IMR-90 (cell line): ENCODE measurements around the gene ZFAND2B. TPM values are rescaled to one million over a fixed set of nuclear protein-coding genes. Genes with fewer than 3 reads are reported as not detected.
"Not testable (repeated sequence)": the region's sequence is repeated elsewhere in the genome, so short reads cannot be mapped to it uniquely, and the experiment has no call there.

Experiments
- ATAC-seq: fragments of 200-7000 bp; cut with Tn5 transposase; 2 replicates; pipeline ENCODE4 v1.9.1; 2020; ENCODE audit warnings: low read depth, mild to moderate bottlenecking, moderate library complexity
- BruUV-seq: library from RNA; stranded (reverse); fragments of 400-500 nt; replicated peaks from 2 replicates; lab custom pipeline; 2021; lab: Mats Ljungman, UMichigan
- CTCF ChIA-PET: fragments of 300-600 bp; formaldehyde crosslinking; extraction: SDS; loops from one replicate; lab custom pipeline; 2021; ENCODE audit warnings: antibody characterized with exemption; lab: Yijun Ruan, JAX
- POLR2A ChIA-PET: fragments of 300-600 bp; sonication (Branson Sonifier 250); formaldehyde crosslinking; loops from one replicate; lab custom pipeline; 2022; ENCODE audit warnings: antibody characterized with exemption; ENCODE audit not compliant: unreplicated experiment; lab: Charles Lee
- DNase-seq: peaks from one replicate; pipeline ENCODE4 v3.0.0; 2013
- H2AFZ ChIP-seq: replicated peaks from 2 replicates; pipeline ENCODE3; 2013; ENCODE audit warnings: low read length, mild to moderate bottlenecking; ENCODE audit not compliant: poor library complexity
- H2AK5ac ChIP-seq: 2 replicates; pipeline ENCODE4 v1.6.1; 2013; ENCODE audit warnings: low read depth, low read length, inconsistent platforms
- H2AK9ac ChIP-seq: replicated peaks from 2 replicates; pipeline ENCODE3; 2013; ENCODE audit warnings: mild to moderate bottlenecking, low read depth, low read length, moderate library complexity; ENCODE audit not compliant: poor library complexity
- H2BK120ac ChIP-seq: 2 replicates; pipeline ENCODE4 v1.6.1; 2013; ENCODE audit warnings: low read depth, low read length, inconsistent platforms
- H2BK15ac ChIP-seq: 3 replicates; pipeline ENCODE4 v1.6.1; 2013; ENCODE audit warnings: low read depth, low read length, inconsistent platforms
- H2BK20ac ChIP-seq: 2 replicates; pipeline ENCODE4 v1.6.1; 2013; ENCODE audit warnings: low read depth, mild to moderate bottlenecking, inconsistent platforms, low read length, moderate library complexity
- H2BK5ac ChIP-seq: 2 replicates; pipeline ENCODE4 v1.6.1; 2013; ENCODE audit warnings: mild to moderate bottlenecking, low read depth, low read length, inconsistent platforms; ENCODE audit not compliant: poor library complexity, severe bottlenecking
- H3K14ac ChIP-seq: replicated peaks from 2 replicates; pipeline ENCODE4 v1.6.1; 2013; ENCODE audit warnings: low read depth, low read length, inconsistent platforms
- H3K18ac ChIP-seq: 2 replicates; pipeline ENCODE4 v1.6.1; 2013; ENCODE audit warnings: low read depth, low read length, control low read depth
- H3K23ac ChIP-seq: 2 replicates; pipeline ENCODE4 v1.6.1; 2013; ENCODE audit warnings: low read depth, low read length, inconsistent platforms
- H3K27ac ChIP-seq: 2 replicates; pipeline ENCODE4 v1.5.1; 2013; ENCODE audit warnings: mild to moderate bottlenecking, control low read depth, low read length; ENCODE audit not compliant: insufficient read depth
- H3K27me3 ChIP-seq: 2 replicates; pipeline ENCODE4 v1.6.1; 2013; ENCODE audit warnings: low read length; ENCODE audit not compliant: control insufficient read depth, insufficient read depth
- H3K36me3 ChIP-seq: 2 replicates; pipeline ENCODE4 v1.6.1; 2013; ENCODE audit warnings: low read length, mixed read lengths; ENCODE audit not compliant: control insufficient read depth, insufficient read depth
- H3K4ac ChIP-seq: 2 replicates; pipeline ENCODE4 v1.6.1; 2013; ENCODE audit warnings: low read depth, low read length, inconsistent platforms
- H3K4me1 ChIP-seq: 2 replicates; pipeline ENCODE4 v1.6.1; 2013; ENCODE audit warnings: low read length, mixed read lengths; ENCODE audit not compliant: control insufficient read depth, insufficient read depth
- H3K4me2 ChIP-seq: 2 replicates; pipeline ENCODE4 v1.6.1; 2013; ENCODE audit warnings: low read depth, mild to moderate bottlenecking, control low read depth, low read length, moderate library complexity
- H3K4me3 ChIP-seq: 2 replicates; pipeline ENCODE4 v1.5.1; 2013; ENCODE audit warnings: low read depth, mild to moderate bottlenecking, control low read depth, low read length, moderate library complexity; ENCODE audit not compliant: insufficient read depth
- H3K56ac ChIP-seq: 2 replicates; pipeline ENCODE4 v1.6.1; 2013; ENCODE audit warnings: low read length, inconsistent platforms; ENCODE audit not compliant: insufficient read depth; ENCODE audit errors: extremely low read depth
- H3K79me1 ChIP-seq, 2 experiments: 2 replicates each; pipeline ENCODE4 v1.6.1; 2013; ENCODE audit warnings: low read length in 2 of 2, inconsistent platforms in 1 of 2, low read depth in 1 of 2
- H3K9ac ChIP-seq: 2 replicates; pipeline ENCODE4 v1.6.1; 2013; ENCODE audit warnings: low read depth, low read length, control low read depth
- H3K9me1 ChIP-seq: 2 replicates; pipeline ENCODE4 v1.6.1; 2013; ENCODE audit warnings: low read length, inconsistent platforms; ENCODE audit not compliant: insufficient read depth
- H3K9me3 ChIP-seq: 2 replicates; pipeline ENCODE4 v1.6.1; 2013; ENCODE audit warnings: low read length; ENCODE audit not compliant: control insufficient read depth, insufficient read depth
- H4K20me1 ChIP-seq: 2 replicates; pipeline ENCODE4 v1.6.1; 2013; ENCODE audit warnings: low read length, inconsistent platforms; ENCODE audit not compliant: insufficient read depth
- H4K5ac ChIP-seq: 2 replicates; pipeline ENCODE4 v1.6.1; 2013; ENCODE audit warnings: mild to moderate bottlenecking, low read depth, low read length, control low read depth
- H4K8ac ChIP-seq, 2 experiments: 2 replicates each; pipeline ENCODE4 v1.6.1; 2013; ENCODE audit warnings: low read depth in 2 of 2, low read length in 2 of 2, control low read depth in 1 of 2, inconsistent platforms in 1 of 2
- H4K91ac ChIP-seq: 2 replicates; pipeline ENCODE4 v1.6.1; 2013; ENCODE audit warnings: low read depth, low read length, inconsistent platforms; ENCODE audit not compliant: insufficient read depth
- POLR2A ChIP-seq: IDR thresholded peaks from 2 replicates; pipeline ENCODE4 v1.6.1; 2012; ENCODE audit warnings: mild to moderate bottlenecking, low read depth, low read length
- RCOR1 ChIP-seq: IDR thresholded peaks from 2 replicates; pipeline ENCODE4 v1.6.1; 2012; ENCODE audit warnings: mild to moderate bottlenecking, low read length, improper control_type of control experiment; ENCODE audit not compliant: insufficient replicate concordance
- WGBS, 2 experiments: methylation state at CpG; one replicate each; pipeline versions ENCODE4 v1.1.5 to v1.1.7; 2013; ENCODE audit warnings: missing lambda C conversion rate in 2 of 2; ENCODE audit not compliant: insufficient read length in 1 of 2; ENCODE audit errors: extremely low coverage in 2 of 2; 5-methylcytosine and 5-hydroxymethylcytosine counted together
- dilution Hi-C: fragments of 300-500 bp; cut with HindIII; formaldehyde crosslinking; loops from one replicate; pipeline ENCODE4 v1.14.3; 2018; ENCODE audit warnings: low sequenced_read_pairs; ENCODE audit not compliant: unreplicated experiment
- in situ Hi-C: fragments of 300-500 bp; cut with MboI; formaldehyde crosslinking; loops from 3 replicates; pipeline ENCODE4 v1.14.3; 2019; ENCODE audit warnings: low sequenced_read_pairs, inconsistent platforms, mixed read lengths
- intact Hi-C: fragments of 100-400 bp; cut with micrococcal nuclease; formaldehyde crosslinking; loops from 2 replicates; pipeline ENCODE4 v1.10.0; 2022
- polyA plus RNA-seq, 3 experiments: library from polyadenylated mRNA; depleted of rRNA; stranded (reverse); fragments of >200 nt; gene quantifications; 2 replicates each; pipeline ENCODE4 v1.2.3, GENCODE V29; 2012; ENCODE audit warnings: low replicate concordance in 1 of 3
- total RNA-seq: library from RNA; depleted of rRNA; stranded (reverse); fragments of >200 nt; gene quantifications from 2 replicates; pipeline ENCODE4 v1.2.3, GENCODE V29; 2012

The ZFAND2B gene
- total and polyA plus RNA-seq, 2 of the 4 experiments (the other 2 are of a cell fraction), result 25.5 to 38.3 TPM

- Histone ChIP-seq H2AK9ac (no peak overlapping the region), H3K27me3 (peaks cover 12% of the 10 kb centered on the region), H2BK15ac (no peak overlapping the region), H2AK5ac (no peak overlapping the region), H4K5ac (no peak overlapping the region), H3K14ac (no peak overlapping the region), H3K9me1 (no peaks in the 10 kb centered on the region), H3K4me3 (no peak overlapping the region), H3K4ac (no peak overlapping the region), H3K4me1 (no peaks in the 10 kb centered on the region), H2BK120ac (no peak overlapping the region), H2BK5ac (no peak overlapping the region), H4K20me1 (no peaks in the 10 kb centered on the region), H3K9ac (no peak overlapping the region), H4K8ac (no peak overlapping the region), H3K36me3 (no peaks in the 10 kb centered on the region), H3K4me2 (no peak overlapping the region), H3K9me3 (no peaks in the 10 kb centered on the region), H3K27ac (no peak overlapping the region), H3K56ac (no peak overlapping the region), H3K79me1 (no peaks in the 10 kb centered on the region), H2AFZ (no peak overlapping the region), H3K23ac (no peak overlapping the region), H4K91ac (no peak overlapping the region), H3K18ac (no peak overlapping the region), H2BK20ac (no peak overlapping the region)
- 48% methylated on average over 2 of the region's 12 CpGs; no CpG with 5 or more reads in 1 of the 2 experiments for WGBS, 2 experiments
- intact Hi-C loops (no loop called here), dilution Hi-C loops (no loop called here), in situ Hi-C loops (no loop called here)
- POLR2A ChIA-PET, result no interaction called here
- ATAC-seq (no peak), DNase-seq (no peak)
- CTCF ChIA-PET, result interaction anchor here (0.6 kb wide), 1 partner anchor 54 kb away, joined by 3 read pairs; no protein-coding TSS in a partner anchor
- TF ChIP-seq RCOR1 (no peak), POLR2A (no peak)
- BruUV-seq, result no TSS peak
Observed at GRCh38 chr2:219199470-219200211, 6.9 kb upstream of the ZFAND2B start.

- H3K18ac ChIP-seq, H3K9me3 ChIP-seq, H2AK9ac ChIP-seq, H3K4me3 ChIP-seq, POLR2A ChIA-PET, BruUV-seq, dilution Hi-C loops, H4K8ac ChIP-seq, H2BK15ac ChIP-seq, H3K9me1 ChIP-seq, H3K27ac ChIP-seq, H2AFZ ChIP-seq, H3K36me3 ChIP-seq, in situ Hi-C loops, H3K4ac ChIP-seq, H2BK20ac ChIP-seq, H3K23ac ChIP-seq, intact Hi-C loops, H3K14ac ChIP-seq, H4K91ac ChIP-seq, H3K79me1 ChIP-seq, H3K9ac ChIP-seq, H3K4me2 ChIP-seq, H2BK5ac ChIP-seq, H4K5ac ChIP-seq, H4K20me1 ChIP-seq, H2AK5ac ChIP-seq, H3K27me3 ChIP-seq, H2BK120ac ChIP-seq, ATAC-seq, H3K4me1 ChIP-seq, CTCF ChIA-PET, DNase-seq, H3K56ac ChIP-seq: not testable (repeated sequence)
- 88% methylated on average over 14 of the region's 26 CpGs; no CpG with 5 or more reads in 1 of the 2 experiments for WGBS, 2 experiments
Observed at GRCh38 chr2:219200502-219201326, 5.9 kb upstream of the ZFAND2B start.
